Gastrocnemius medialis (tissue), 4 donors: ENCODE results near the gene RBM38.
"Not testable (repeated sequence)": the region's sequence is repeated elsewhere in the genome, so short reads cannot be mapped to it uniquely, and the experiment has no call there.

ENCODE experiments used
- CTCF ChIP-seq, 5 experiments: fragments of 450-650 bp in 3 of 5; fragments of 200-600 bp in 2 of 5; sonication (generic) in 2 of 5; IDR thresholded peaks in 4 of 5; conservative IDR thresholded peaks in 1 of 5; 1 replicate in 4 of 5; 2 replicates in 1 of 5; pipeline ENCODE4 v1.5.1; 2016 to 2019; ENCODE audit warnings: antibody characterized with exemption in 5 of 5, mild to moderate bottlenecking in 3 of 5, moderate library complexity in 3 of 5
- POLR2A ChIP-seq, 2 donors: fragments of 450-650 bp; IDR thresholded peaks; one replicate each; pipeline ENCODE4 v1.6.1; 2017; ENCODE audit warnings: antibody characterized with exemption in 2 of 2, mild to moderate bottlenecking in 2 of 2, moderate library complexity in 2 of 2

- TF ChIP-seq CTCF (IDR thresholded peaks at IDR 0.05 in 4 of 5, conservative IDR thresholded peaks at IDR 0.05 in 1 of 5); POLR2A (IDR thresholded peaks at IDR 0.05): not testable (repeated sequence)
Measured at GRCh38 chr20:57348200-57348921, 42.8 kb upstream of the RBM38 start.
